ENCODE results near the gene FLT4. TPM values are rescaled to one million over a fixed set of nuclear protein-coding genes. Genes with fewer than 3 reads are reported as not detected.
"Not testable (repeated sequence)": the region's sequence is repeated elsewhere in the genome, so short reads cannot be mapped to it uniquely, and the experiment has no call there.

The FLT4 gene
- polyA plus RNA-seq (2013, experiment 1 of 2; ENCODE audit: insufficient read length), result 0.13 TPM
- polyA plus RNA-seq (2013, experiment 2 of 2; ENCODE audit: insufficient read length), result 0.09 TPM

- DNase-seq, result no peak
These were observed at the start of gene FLT4 for GRCh38 chr5:180649297-180650039. TSS of gene FLT4 (minus strand) at chr5:180649600. CDS start at chr5:180649545, 55 bp downstream.

- no peak for DNase-seq
These were observed 49.6 kb upstream of the FLT4 start for GRCh38 chr5:180699042-180699441.

DNA sequence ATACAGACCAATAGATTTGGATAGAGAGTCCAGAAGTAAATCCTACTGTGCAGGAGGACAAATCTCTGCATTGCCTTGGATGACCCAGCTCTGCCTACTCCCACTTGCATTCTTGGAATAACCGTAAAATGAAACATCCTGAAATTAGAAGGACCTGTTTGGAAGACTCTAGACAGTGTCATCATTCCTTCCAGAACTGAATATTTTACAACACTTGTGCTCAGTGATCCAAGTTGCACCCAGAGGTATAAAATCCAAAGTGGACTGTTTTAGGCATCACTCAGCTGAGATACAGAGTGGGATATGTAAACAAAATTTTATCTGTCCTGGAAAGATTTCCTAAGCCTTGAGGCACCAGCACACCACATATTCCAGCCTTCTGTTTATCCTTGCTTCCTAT is 46.7 kb upstream of the FLT4 start:
- DNase-seq, result no peak

- DNase-seq, result no peak
These were observed 43.0 kb upstream of the FLT4 start for GRCh38 chr5:180692429-180692828.

- DNase-seq, result no peak
These were observed 41.6 kb upstream of the FLT4 start for GRCh38 chr5:180691046-180691445.

DNA sequence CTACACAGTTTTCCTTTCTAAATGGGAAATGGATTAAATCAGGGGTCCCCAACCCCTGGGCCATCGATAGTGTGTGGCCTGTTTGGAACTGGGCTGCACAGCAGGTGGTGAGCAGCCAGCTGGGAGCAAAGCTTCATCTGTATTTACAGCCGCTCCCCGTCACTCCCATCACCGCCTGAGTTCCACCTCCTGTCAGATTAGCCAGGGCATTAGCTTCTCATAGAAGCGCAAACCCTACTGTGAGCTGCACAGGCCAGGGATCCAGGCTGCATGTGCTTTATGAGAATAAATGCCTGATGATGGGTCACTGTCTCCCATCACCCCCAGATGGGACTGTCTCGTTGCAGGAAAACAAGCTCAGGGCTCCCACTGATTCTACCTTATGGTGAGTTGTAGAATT is 41.2 kb upstream of the FLT4 start:
- no peak for DNase-seq

DNA sequence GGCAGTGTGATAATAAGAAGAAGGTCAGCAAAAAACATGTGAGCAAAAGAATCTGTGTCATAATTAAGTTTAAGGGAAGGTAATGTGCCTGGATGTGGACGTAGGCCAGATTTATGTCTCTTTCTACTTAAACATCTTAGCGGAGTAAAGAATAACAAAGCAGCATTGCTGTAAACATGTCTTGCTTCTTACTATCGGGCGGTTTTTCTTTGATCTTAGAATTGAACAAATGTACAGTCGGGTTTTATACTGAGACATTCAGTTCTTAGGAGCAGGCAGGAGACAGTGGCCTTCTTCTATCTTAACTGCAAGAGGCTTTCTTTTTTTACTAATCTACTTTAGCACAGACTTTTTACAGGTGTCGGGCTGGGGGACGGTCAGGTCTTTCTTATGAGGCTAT is 40.4 kb upstream of the FLT4 start:
- no peak for DNase-seq

GRCh38 chr5:180689071-180689694 is 39.8 kb upstream of the FLT4 start:
- DNase-seq, result peak; percentile 11

DNA sequence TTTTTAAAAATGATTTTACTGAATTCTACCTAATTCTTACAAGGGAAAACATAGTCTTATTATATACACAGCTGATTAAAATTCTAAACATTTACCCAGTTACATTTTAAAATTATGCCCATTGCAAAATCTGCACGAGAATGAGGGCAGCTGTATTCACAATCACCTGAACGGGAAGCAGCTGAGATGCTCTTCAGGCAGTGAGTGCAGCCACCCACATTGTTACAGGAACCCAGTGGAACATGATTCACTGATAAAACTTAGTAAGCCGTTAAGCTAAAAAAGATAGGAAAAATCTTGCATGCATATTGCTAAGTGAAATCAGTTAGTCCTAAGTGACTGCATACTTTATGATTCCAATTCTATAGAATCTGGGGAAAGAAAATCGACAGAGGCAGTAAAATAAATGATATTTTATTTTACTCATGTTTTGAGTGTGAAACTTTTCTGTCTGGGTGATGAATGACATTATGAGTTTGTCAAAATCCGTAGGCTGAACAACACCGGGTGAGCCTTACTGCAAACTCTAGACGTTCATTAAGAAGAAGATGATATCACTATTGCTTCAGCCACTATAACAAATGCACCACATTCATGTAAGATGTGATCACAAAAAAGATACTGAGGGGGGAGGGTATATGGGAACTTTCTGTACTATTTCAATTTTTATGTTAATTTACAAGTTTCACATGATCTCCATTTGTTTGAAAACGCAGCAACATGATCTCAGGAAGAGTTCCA is 39.1 kb upstream of the FLT4 start:
- DNase-seq, result no peak

DNA sequence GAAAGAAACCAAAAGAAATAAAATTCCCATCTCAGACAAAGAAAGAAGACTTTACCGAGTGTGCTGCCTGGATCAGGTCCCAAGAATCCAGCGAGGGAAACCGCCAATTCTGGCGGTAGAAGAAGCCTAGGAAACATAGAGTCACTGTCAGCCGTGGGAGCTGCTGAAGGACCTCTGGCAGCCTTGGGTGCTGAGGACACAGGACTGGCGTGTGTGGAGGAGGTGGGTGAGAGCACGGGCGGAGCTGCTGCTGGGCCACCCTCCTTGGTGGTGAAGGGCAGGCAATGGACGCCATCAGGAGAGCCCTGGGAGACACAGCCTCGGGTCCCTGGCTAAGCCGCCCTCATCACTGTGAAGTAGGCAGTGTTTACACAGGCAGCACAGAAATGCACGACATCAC is 37.4 kb upstream of the FLT4 start:
- DNase-seq, result not testable (repeated sequence)

DNA sequence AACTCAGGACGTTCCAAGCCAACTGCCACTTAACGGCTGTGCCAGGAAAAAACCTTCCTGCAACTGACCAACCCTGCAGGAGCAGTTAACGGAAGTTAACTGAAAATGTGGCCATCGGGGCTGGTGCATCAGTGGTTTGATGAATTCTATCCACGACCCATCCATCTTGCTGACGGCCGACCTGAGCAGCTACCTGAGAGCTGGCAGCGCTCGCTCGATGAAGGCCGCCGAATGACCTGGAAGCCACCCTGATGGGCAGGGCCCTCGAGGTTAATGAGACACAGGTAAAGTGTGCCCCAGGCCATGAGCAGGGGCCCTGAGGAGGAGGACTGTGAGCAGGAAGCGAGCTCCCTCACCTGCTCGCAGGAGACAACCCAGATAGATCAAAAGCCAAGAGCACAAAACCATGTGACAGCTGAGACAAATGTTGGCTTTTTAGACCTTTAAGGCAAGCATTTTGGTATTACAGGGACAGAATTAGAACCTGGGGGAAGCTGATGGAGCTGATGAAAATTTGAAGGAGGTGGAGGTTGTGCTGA is 35.3 kb upstream of the FLT4 start:
- DNase-seq, result no peak

GRCh38 chr5:180683220-180683922 is 34.0 kb upstream of the FLT4 start:
- DNase-seq, result no peak

DNA sequence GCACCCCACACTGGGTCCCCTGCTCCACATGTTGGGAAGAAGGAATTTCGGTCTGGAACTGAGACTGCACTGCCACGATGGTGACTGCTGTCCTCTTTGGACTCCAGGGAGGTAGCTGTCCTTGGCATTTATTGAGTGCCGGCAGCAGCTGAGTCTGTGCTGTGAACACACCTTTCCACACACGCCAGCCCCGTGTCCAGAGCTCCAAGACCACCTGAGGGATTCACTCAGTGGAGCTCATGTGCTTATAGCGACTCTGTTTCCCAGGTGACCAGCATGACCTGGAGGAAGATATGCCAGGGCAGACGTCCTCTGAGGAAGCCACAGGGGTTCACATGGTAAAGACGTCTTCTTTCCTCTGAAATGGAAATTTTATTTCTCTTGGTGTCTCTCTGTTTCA is 33.2 kb upstream of the FLT4 start:
- no peak for DNase-seq

- not testable (repeated sequence) for DNase-seq
These were observed 32.6 kb upstream of the FLT4 start for GRCh38 chr5:180682008-180682407.

GRCh38 chr5:180678319-180678718 is 28.9 kb upstream of the FLT4 start:
- not testable (repeated sequence) for DNase-seq

DNA sequence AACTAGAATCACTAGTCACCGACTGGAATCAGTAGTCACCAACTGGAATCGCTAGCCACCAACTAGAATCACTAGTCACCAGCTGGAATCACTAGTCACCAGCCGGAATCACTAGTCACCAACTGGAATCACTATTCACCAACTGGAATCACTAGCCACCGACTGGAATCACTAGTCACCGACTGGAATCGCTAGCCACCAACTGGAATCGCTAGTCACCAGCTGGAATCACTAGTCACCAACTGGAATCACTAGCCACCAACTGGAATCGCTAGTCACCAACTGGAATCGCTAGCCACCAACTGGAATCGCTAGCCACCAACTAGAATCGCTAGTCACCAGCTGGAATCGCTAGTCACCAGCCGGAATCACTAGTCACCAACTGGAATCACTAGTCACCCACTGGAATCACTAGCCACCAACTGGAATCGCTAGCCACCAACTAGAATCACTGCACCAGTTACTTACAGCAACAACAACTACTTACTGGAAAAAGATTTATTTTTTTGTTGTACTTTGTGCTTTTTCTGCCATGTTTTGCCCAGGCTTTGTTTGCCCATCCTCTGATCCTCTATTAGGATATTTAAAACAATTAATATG is 25.7 kb upstream of the FLT4 start:
- no peak for DNase-seq

DNA sequence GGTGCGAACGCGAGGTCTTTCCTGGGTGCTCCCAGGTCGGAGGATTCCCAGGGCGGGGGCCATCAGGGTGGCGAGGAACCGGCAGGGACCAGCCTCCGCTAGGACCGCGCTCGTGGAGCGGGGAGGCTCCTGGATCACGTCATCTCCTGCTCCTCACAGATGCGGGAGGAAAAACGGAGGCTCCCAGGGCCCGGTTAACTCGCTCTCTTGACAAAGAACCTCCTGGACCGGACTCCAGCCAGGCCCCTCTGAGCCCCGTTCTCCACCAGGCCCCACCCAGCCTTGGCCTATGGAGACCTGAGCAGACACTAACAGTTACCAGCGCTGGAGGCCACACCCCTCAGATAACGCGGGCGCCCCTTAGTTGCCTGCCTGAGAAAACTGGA is 24.7 kb upstream of the FLT4 start:
- DNase-seq, result not testable (repeated sequence)

GRCh38 chr5:180673371-180674089 is 24.1 kb upstream of the FLT4 start:
- DNase-seq, result no peak

DNA sequence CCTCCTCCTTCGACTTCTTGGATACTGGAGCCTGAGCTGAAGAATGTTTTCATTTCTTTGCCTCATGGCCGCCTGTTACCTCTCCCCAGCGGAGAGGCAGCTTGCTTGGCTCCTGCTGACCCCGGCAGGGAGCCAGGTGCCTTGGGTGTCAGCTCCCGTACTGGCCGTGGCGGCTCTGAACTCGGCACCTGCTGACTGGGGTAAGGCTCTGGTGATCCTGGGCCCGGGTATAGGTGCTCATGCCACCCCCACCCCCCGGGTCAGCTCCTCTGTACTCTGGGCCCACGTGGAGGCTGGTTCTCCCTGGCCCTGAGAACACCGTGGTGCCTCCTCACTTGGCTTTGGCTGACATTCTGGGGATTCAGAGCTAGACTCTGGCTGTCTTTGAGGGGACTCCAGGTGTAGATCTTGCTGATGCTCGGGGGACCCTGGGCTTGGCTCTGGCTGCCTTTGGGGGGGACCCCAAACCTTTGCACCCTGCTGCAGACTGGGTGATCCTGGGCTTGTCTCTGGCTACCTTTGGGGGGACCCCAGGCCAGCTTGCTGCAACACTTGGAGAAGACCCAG is 22.6 kb upstream of the FLT4 start:
- DNase-seq, result not testable (repeated sequence)

DNA sequence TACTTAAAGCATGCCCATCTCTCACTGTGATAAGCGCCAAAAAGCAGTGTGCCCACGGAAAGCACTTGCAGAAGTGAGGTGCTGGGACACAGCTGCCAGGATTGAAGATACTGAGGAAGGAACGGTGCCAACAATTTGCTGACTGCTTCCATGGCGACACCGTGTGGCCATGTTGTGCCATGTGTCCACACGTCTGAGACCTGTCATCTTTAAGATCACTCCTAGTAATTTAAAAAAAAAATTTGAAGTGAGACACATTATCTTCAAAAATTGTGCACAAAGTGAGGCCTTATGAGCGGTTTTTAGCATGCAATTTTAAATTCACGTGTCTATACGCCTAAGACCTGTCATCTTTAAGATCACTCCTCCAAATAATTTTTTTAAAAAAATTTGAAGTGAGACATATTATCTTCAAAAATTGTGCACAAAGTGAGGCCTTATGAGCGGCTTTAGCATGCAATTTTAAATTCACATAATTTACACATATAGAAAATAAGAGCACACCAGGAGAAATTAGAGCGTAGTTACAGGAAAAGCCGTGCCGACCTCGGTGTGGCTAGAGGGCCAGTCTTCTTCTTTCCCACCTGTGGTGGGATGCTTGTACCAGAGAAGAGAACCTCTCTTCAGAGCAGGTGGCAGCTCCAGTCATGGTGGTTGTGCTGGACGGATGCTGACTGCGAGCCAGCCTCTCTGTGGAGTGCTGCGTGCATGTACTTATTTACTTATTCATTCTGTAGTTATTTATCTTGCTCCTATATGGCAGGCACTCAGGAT is 21.4 kb upstream of the FLT4 start:
- DNase-seq, result peak; percentile 16

All from fibroblast of skin of abdomen (primary cell).